Activated CD8-positive, alpha-beta memory T cell treated with anti-CD3 and anti-CD28 coated beads for 1 hour (primary cell): Measurements from ENCODE around the gene PTPRG.
"Not testable (repeated sequence)": the region's sequence is repeated elsewhere in the genome, so short reads cannot be mapped to it uniquely, and the experiment has no call there.

Experiments
- DNase-seq, 2 donors: peaks; one replicate each; pipeline ENCODE4 v3.0.0-alpha.2; 2020; ENCODE audit warnings: low read depth in 1 of 2; ENCODE audit errors: extremely low read depth in 1 of 2

The PTPRG gene

GRCh38 chr3:61715886-61716527 is 154.6 kb downstream of the PTPRG start:
- DNase-seq: no peak

DNA sequence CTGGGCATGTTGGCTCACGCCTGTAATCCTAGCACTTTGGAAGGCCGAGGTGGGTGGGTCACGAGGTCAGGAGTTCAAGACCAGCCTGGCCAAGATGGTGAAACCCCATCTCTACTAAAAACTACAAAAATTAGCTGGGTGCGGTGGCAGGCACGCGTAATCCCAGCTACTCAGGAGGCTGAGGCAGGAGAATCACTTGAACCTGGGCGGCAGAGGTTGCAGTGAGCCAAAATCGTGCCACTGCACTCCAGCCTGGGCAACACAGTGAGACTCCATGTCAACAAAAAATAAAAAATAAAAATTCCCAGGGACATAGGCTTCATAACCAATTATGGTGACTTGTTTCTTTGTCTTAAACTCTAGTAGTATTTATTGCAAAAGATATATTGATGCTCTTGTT is 155.3 kb downstream of the PTPRG start:
- not testable (repeated sequence) for DNase-seq

- DNase-seq: no peak
Observed at GRCh38 chr3:61718565-61718964, 157.2 kb downstream of the PTPRG start.

GRCh38 chr3:61719278-61719977 is 158.1 kb downstream of the PTPRG start:
- DNase-seq: no peak

- DNase-seq: no peak
Observed at GRCh38 chr3:61723038-61723437, 161.7 kb downstream of the PTPRG start.

- no peak for DNase-seq
Observed at GRCh38 chr3:61724183-61724582, 162.8 kb downstream of the PTPRG start.

DNA sequence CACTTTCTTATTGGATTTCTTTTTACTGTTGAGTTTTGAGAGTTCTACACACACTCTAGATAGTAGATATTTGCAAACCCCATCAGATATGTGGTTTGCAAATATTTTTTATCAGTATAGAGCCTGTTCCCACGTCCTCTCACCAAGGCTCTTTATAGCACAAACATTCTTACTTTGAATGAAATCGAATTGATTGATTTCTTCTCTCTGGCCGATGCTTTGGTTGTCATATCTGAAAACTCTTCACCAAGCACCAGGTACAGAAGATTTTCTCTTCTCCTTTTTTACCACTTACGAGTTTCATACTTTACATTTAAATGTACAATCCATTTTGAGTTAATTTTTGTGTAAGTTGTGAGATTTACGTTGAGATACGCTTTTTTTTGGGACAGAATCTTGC is 163.4 kb downstream of the PTPRG start:
- no peak for DNase-seq

DNA sequence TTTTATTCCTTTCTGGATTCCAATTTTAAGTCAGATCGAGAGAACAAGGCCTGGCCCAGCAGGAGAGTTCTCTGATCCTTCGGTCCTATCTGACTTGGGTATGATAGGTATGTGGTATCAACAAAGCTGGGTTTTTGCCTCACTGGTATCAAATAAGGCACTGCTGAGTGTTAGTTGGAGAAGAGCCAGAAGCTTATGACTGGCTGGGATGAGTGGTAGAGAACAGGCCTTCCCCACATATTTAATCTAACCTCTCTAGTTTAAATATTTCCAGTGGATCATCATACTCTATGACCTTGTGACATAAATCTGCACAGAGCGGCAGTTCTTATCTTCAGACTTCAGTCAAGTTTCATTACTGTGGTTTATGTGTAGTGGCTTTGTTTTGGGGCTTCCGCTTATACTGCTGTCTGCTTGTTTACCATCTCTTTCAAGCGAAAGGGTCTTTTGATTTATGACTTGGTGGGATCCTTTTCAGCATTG is 164.5 kb downstream of the PTPRG start:
- no peak for DNase-seq

DNA sequence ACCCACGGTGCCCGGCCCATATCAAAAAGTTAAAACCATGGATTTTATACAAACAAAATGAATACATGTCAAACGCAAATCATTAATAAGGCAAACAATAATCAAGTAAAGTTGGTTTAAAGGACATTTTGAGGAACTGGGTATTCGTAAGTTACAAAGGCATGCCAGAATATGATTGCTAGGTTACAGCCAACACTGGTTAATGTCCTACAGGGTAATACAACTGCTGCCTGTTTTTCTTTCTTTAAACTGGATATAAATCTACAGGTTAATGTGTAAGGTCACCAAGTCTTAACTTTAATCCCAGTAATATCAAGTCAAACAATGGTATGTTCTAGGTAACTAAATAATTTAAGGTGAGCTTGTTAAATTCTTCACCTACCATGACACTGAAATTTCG is 166.1 kb downstream of the PTPRG start:
- DNase-seq: no peak

GRCh38 chr3:61729038-61729634 is 167.8 kb downstream of the PTPRG start:
- DNase-seq: no peak

GRCh38 chr3:61730056-61730455 is 168.7 kb downstream of the PTPRG start:
- no peak for DNase-seq

GRCh38 chr3:61730577-61731231 is 169.3 kb downstream of the PTPRG start:
- DNase-seq: no peak

DNA sequence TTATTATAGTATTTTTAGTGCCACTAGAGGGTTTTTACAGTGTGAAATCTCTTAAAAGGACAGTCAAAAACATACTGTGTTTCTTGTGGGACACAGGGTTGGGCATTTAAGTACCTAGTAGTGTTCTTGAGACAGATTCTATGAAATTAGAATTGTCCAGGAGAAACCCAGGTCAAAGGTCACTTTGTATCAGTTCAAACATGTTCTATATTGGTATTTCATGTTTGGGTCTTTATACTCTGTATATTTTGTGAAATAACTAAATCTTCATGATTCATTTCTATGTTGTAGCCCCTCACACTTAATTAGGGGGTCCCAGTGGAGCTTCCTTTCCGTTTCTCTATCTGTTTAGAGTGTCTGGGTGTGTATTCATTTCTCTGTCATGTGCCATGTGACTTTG is 171.6 kb downstream of the PTPRG start:
- DNase-seq: no peak

DNA sequence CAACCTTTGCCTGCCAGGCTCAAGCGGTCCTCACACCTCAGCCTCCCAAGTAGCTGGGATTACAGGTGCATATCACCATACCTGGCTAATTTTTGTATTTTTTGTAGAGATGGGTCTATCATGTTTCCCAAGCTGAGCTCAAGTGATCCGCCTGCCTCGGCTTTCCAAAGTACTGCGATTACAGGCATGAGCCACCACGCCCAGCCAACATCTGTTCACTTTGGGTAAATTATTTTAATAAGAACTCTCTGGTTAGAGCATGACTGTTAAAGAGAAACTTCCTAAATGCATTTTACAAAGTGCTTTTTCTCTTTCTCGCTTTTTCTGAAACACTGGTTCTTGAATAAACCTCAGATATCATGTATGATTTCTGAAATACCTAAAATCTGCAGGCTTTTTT is 172.5 kb downstream of the PTPRG start:
- no peak for DNase-seq

DNA sequence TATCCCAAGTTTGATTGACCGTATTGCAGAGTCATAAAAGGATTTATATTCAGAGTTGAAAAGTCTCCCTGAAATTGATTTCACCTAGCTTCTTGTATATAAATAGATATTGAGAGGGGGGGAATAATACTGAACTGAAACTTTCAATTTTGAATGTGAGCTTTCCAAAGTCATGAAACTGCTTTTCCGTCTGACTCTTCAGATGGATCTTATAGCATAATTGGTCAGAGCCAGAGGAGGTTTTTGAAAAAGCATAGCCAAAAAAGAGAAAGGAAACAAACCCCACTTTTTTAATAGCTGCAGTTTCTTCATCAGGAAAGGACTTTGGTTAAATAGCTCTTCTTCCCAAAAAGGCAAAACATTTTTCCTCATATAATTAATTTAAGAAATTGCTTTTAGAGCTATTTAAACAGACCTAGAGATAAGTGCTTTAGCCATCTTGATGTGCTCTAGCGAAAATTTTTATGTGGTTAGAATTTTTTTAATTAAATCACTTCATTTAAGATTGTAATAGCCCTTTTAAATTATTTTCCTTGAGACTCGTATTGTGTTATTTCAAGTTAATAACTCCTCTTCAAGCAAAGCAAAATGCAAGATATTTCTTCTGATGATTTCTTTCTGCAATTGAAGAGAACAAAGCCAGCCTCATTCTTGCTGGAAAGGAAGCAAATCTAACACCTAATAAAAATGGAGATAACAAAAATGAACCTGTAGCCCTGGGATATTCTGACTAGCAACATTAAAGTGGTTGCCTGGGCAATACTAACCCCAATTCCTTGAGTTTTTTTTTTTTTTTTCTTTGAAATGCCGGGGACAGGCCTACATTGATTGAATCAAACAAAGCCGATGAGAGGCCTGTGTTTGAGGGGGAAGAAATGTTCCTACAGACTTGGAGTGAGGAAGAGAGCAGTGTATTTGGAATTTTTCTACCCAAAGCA is 173.6 kb downstream of the PTPRG start:
- no peak for DNase-seq

DNA sequence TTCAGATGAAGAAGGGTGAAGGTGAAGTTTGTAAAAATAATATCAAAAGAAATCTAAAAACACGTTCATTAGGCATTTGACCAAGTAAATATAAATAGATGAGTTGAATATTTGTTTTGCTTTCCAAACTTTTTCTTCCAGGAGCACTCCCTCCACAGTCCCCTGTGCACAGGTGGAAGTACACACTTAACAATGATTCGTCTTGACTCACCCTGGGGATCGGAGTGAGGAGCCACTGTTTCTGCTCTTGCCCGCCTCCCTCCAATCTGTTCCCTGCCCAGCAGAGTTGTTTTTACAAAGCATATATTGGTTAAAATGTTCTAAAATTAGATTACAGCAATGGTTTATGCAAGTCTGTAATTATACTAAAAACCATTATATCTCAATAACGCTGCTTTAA is 175.1 kb downstream of the PTPRG start:
- no peak for DNase-seq

DNA sequence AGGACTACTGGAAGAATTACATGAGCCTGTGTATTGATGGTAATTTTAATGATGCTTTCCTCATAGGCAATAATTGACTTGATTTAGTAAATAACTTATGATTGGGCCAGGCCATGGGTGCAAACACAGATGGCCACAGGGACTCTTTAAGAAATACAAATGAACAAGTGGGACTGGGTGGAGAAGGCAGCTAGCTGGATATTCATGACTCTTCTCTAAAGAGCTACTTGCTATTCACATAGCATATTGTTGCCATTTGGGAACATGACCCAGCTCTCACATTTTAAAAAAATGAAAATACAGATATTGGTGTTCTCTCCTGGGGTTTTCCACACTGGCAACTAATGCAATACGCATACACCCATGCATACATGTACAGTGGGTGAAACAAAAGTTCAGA is 178.3 kb downstream of the PTPRG start:
- no peak for DNase-seq

GRCh38 chr3:61740494-61740893 is 179.1 kb downstream of the PTPRG start:
- DNase-seq: no peak

DNA sequence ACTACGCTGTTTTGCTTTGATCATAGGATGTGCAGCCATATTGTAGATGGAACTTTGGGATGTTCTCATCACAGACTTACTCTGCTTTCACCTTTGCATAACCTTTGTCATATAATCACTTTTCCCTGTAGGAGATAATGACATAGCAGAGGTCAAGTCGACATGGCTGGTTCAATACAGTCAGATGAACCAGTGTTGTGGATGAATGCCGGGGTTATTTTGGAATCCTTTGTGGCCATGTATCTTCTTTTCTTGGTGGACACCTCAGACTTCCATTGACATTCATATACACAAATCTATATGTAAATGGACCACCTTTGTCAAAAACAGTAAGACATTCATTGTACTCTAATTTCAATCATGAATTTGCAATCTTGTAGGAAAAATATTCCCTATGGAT is 180.2 kb downstream of the PTPRG start:
- DNase-seq: no peak

DNA sequence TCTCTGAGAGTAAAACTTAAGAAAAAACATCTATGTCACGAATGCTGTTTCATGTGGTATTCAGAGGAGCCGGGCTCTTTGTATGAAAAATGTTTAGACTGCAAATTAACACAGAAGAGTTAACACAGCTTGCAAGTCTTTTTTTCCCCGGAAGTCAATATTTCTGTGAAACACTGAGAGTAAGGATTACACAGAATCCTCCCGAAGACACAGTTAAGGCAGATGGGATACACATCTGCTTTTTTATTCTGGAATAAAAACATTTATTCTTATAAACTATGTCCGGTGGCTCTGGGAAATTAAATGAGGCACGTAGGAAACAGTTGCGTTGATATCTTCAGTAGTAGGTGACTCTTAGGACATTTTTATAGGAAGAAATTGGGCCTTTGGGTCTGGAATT is 180.6 kb downstream of the PTPRG start:
- no peak for DNase-seq

- no peak for DNase-seq
Observed at GRCh38 chr3:61743067-61743466, 181.7 kb downstream of the PTPRG start.
